Stomach (tissue), 4 donors: ENCODE data around the gene MANEAL.

Source experiments
- EP300 ChIP-seq: sonication (generic); formaldehyde crosslinking; IDR thresholded peaks from one replicate; pipeline ENCODE4 v1.6.1; 2017; ENCODE audit warnings: antibody characterized with exemption
- POLR2A ChIP-seq, 4 donors: fragments of 450-650 bp; IDR thresholded peaks; one replicate each; pipeline ENCODE4 v1.6.1; 2016; ENCODE audit warnings: antibody characterized with exemption in 4 of 4, control low read depth in 2 of 4, mild to moderate bottlenecking in 1 of 4, moderate library complexity in 1 of 4
- POLR2AphosphoS5 ChIP-seq, 3 donors: sonication (generic); formaldehyde crosslinking; IDR thresholded peaks; one replicate each; pipeline ENCODE4 v1.6.1; 2016; ENCODE audit warnings: antibody characterized with exemption in 3 of 3
- TF ChIP-seq, protein P1 (sequence below), 7 experiments: fragments of 450-650 bp in 4 of 7; fragments of 200-600 bp in 3 of 7; sonication (generic) in 3 of 7; IDR thresholded peaks; one replicate each; pipeline ENCODE4 v1.5.1; 2016 to 2019; ENCODE audit warnings: antibody characterized with exemption in 7 of 7, control low read depth in 2 of 7, mild to moderate bottlenecking in 1 of 7

- TF ChIP-seq POLR2AphosphoS5 (IDR thresholded peaks at IDR 0.05) (no peak), POLR2A (IDR thresholded peaks at IDR 0.05) (no peak), EP300 (no peak)
- TF ChIP-seq, protein P1, sequence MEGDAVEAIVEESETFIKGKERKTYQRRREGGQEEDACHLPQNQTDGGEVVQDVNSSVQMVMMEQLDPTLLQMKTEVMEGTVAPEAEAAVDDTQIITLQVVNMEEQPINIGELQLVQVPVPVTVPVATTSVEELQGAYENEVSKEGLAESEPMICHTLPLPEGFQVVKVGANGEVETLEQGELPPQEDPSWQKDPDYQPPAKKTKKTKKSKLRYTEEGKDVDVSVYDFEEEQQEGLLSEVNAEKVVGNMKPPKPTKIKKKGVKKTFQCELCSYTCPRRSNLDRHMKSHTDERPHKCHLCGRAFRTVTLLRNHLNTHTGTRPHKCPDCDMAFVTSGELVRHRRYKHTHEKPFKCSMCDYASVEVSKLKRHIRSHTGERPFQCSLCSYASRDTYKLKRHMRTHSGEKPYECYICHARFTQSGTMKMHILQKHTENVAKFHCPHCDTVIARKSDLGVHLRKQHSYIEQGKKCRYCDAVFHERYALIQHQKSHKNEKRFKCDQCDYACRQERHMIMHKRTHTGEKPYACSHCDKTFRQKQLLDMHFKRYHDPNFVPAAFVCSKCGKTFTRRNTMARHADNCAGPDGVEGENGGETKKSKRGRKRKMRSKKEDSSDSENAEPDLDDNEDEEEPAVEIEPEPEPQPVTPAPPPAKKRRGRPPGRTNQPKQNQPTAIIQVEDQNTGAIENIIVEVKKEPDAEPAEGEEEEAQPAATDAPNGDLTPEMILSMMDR (IDR thresholded peaks at IDR 0.05) = no peak
Measured at GRCh38 chr1:37793773-37794371, at the start of gene MANEAL.
